Right lobe of liver (tissue), 4 donors: ENCODE results near the gene USP2.

Source experiments
- POLR2A ChIP-seq: fragments of 450-650 bp; IDR thresholded peaks from one replicate; pipeline ENCODE4 v1.6.1; 2017; ENCODE audit warnings: antibody characterized with exemption, mild to moderate bottlenecking
- TF ChIP-seq, protein P1 (sequence below), 4 donors: fragments of 200-600 bp in 3 of 4; fragments of 450-650 bp in 1 of 4; IDR thresholded peaks; one replicate each; pipeline versions ENCODE4 v1.5.1 to v1.8.0; 2016 to 2022; ENCODE audit warnings: antibody characterized with exemption in 4 of 4, mild to moderate bottlenecking in 2 of 4
- donor health status: DM: no; HTN: no; CAD: no.
- donor health status: DM: no; HTN: no; CAD: no.
- donor health status: DM: no; HTN: yes; CAD: no.

- TF ChIP-seq, protein P1, sequence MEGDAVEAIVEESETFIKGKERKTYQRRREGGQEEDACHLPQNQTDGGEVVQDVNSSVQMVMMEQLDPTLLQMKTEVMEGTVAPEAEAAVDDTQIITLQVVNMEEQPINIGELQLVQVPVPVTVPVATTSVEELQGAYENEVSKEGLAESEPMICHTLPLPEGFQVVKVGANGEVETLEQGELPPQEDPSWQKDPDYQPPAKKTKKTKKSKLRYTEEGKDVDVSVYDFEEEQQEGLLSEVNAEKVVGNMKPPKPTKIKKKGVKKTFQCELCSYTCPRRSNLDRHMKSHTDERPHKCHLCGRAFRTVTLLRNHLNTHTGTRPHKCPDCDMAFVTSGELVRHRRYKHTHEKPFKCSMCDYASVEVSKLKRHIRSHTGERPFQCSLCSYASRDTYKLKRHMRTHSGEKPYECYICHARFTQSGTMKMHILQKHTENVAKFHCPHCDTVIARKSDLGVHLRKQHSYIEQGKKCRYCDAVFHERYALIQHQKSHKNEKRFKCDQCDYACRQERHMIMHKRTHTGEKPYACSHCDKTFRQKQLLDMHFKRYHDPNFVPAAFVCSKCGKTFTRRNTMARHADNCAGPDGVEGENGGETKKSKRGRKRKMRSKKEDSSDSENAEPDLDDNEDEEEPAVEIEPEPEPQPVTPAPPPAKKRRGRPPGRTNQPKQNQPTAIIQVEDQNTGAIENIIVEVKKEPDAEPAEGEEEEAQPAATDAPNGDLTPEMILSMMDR (IDR thresholded peaks at IDR 0.05), result no peak
- TF ChIP-seq POLR2A, result no peak
Observed at GRCh38 chr11:119416606-119417580, 35.4 kb upstream of the USP2 start.
